CD1c-positive myeloid dendritic cell (primary cell): ENCODE measurements around the gene ZNF516.
A peak's percentile ranks its signal among the peaks of the same experiment; 100 is the strongest.

ENCODE experiments used
- DNase-seq: peaks from one replicate; pipeline ENCODE4 v3.0.0-alpha.2; 2016; ENCODE audit errors: extremely low spot score

The ZNF516 gene

GRCh38 chr18:76468345-76469304, 26.4 kb downstream of the ZNF516 start:
- peak; percentile 53 for DNase-seq

DNA sequence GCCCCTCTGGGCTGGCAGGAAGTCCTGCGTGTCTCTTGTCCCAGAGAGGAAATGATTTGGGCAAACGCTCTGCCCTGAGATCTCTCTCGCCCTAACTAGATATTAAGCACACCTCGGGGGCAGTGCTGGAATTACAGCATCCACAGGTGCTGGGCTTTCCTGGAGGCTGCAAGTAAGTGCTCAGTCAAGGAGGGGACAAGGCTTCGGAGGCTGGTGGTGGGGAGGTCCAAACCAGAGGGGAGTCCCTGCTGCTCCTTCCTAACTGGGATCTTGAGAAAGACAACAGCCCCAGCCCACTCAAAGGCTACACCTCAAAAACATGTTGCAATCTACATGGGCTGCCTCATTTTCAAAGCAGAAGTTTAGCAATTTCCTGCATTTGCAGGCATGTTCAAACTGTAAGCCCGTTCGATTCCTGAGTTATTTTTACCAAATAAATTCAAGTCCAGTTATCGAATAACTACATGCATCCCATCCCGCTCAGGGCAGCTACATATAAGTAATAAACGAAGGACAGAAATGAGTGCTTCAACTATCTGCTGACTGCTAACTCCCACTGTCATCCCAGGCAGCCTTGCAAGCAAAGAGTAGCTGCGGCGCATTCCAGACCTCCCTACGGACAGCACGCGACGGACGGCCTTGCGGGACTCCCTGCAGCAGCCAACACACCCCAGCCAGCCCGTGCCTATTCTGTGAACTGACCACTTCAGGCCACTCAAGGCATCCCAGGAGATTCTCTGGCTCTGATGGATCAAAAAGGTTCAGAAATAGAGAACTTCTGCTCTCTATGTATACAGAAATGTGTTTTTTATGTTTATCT, 27.5 kb downstream of the ZNF516 start:
- DNase-seq: peak; percentile 79

DNA sequence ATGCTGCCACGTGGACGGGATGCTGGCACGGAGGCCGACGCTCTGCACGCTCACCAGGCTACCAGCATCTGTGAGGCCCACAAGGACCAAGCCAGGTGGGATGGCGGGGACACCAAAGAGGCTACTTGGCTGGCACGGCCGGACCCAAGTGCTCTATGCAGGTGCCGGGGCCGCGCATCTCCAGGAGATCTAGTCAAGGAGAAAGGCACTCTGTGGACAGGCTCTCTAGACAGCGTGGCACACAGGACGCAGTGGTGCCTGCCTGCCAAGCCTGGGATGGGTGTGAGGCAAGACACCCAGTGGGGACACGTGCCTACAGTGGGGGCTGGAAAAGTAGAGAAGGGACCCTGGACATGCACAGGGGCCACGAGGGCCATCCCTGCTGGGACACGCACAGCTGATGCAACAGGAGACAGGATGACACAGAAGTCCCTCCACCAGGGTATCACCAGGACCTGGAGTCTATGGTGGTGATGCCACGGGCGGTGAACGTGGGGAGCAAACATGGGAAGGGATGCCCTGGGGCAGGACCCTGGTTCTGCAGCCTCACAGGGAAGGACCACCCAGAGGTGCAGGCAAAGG, 28.5 kb downstream of the ZNF516 start:
- no peak for DNase-seq

- no peak for DNase-seq
Measured at GRCh38 chr18:76465630-76466409, 29.2 kb downstream of the ZNF516 start.

GRCh38 chr18:76464281-76465259, 30.5 kb downstream of the ZNF516 start:
- no peak for DNase-seq

DNA sequence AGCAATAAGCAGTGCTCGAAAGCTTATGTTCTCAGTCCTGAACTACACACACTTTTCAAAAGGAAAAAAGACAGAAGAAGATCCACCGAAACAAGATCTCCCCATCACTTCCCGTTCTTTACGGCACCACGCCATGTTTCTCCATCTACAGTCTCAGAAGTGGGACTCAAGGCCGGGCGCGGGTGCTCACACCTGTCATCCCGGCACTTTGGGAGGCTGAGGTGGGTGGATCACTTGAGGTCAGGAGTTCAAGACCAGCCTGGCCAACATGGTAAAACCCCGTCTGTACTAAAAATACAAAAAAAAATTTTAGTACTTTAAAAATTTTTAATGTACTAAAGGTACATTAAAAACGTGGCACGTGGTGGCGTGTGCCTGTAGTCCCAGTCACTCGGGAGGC, 31.2 kb downstream of the ZNF516 start:
- DNase-seq: no peak

GRCh38 chr18:76463358-76463757, 31.7 kb downstream of the ZNF516 start:
- DNase-seq: no peak

GRCh38 chr18:76462326-76462694, 32.7 kb downstream of the ZNF516 start:
- DNase-seq: no peak

DNA sequence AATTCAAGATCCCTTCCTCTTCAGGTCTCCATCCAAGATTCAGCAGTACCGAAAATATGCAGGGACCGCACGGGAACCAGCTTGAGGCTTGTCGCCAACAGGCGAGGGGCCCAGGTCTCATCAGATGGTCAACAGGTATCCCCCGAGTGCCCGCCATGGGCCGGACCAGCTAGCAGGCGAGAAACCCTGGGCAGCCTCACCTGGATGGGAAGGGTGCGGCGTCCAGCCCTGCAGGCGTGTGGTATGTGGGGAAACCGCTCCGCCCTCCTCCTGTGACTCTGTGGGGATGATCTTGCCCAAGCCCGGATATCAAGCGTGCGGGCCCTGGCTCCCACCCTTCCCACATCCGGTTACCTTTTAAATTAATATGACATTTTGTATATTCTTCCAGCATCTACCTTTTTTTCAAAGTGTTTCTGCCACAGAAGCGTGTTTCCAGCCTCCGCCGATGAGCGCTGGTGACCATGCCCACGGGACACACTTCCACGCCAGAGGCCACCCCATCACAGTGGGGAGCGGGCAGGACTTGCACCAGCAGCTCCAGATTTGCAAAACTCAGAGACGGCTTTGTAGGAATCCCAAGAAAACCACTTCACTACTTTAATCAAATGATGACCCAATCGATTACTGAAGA, 33.2 kb downstream of the ZNF516 start:
- DNase-seq: no peak

- no peak for DNase-seq
Measured at GRCh38 chr18:76461148-76461547, 33.9 kb downstream of the ZNF516 start.

DNA sequence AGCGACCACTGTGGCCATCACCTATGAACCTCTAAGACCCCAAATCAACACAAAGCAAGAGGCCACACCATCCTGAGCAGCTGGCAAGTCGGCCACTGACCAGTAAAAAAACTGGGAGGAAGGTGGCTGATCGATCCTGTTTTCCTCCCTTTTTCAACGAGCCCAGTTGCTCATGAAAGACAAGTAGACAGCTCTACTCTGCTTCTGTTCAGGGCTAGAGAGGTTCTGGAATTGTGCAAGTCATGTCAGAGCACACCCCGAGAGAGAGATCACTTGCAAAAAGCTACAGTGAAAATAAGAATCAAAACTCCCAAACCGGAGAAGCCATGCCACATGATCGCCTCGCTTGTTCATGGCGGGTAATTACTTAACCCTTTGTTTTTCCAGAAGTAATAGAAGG, 34.6 kb downstream of the ZNF516 start:
- DNase-seq: no peak

DNA sequence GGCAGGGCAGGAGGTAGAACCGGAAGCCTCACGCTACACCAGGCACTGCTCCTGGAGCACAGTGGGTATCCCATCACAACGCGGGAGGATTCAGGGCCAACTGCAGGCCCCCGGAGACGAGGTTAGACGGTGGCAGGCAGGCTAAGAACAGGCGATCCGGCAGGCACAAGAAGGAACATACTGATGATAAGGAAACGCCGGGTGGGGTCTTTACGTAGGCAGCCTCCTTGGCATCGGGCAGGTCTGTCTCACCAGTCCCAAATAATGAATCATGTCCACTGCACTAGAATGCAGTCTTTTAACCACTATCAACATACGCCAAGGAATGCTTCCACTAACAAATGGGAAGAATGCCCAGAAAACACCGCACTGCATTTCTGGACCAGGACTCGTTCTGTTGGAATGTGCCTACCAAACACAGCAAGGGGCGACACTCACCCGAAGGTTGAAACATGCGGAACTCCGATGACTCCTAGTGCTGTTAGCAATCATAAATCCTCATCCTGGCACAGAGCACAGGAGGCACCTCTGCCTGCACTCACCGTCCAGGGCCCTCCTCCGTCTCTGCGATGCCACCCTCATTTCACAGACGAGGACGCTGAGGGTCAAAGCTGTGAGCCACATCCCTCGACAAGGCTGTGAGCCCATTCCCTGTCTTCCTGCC, 35.2 kb downstream of the ZNF516 start:
- no peak for DNase-seq

DNA sequence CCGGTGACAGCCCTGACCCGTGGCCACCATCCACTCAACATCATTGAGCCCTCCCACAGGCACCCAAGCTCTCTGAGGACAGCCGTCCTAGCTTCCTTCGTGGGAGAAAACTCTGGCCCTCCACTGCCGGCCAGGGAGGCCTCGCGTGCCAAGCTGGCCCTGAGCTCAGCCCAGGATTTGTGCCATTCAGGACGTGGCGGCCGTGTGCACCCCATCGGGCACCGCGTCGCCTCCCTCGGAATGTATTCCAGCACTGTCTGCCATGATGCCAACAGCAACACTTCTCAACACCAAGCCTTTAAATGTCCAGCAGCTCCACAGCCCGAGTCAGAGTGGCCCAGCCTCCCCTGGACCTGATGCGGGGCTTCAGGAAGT, 35.7 kb downstream of the ZNF516 start:
- no peak for DNase-seq

GRCh38 chr18:76458522-76459311, 36.3 kb downstream of the ZNF516 start:
- DNase-seq: no peak

DNA sequence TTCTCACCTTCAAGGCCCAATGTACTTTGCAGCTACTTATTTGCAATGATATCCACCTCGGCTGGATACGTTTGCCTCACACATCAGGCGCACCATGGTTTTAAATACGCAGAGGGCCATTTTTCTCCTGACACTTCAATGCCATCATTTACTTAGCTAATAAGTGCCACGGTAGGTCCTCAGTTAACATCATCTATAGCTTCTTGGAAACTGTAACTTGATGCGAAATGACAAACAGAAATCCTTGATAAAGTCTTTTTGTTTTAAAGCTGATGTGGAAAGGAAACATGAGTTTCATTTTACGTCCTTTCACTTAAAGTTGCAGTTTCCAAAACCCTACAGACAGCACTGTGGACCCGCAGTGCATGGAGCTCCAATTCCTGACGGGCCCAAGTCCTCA, 37.1 kb downstream of the ZNF516 start:
- DNase-seq: no peak

- DNase-seq: no peak
Measured at GRCh38 chr18:76457475-76457874, 37.6 kb downstream of the ZNF516 start.

- DNase-seq: no peak
Measured at GRCh38 chr18:76456823-76457222, 38.2 kb downstream of the ZNF516 start.

DNA sequence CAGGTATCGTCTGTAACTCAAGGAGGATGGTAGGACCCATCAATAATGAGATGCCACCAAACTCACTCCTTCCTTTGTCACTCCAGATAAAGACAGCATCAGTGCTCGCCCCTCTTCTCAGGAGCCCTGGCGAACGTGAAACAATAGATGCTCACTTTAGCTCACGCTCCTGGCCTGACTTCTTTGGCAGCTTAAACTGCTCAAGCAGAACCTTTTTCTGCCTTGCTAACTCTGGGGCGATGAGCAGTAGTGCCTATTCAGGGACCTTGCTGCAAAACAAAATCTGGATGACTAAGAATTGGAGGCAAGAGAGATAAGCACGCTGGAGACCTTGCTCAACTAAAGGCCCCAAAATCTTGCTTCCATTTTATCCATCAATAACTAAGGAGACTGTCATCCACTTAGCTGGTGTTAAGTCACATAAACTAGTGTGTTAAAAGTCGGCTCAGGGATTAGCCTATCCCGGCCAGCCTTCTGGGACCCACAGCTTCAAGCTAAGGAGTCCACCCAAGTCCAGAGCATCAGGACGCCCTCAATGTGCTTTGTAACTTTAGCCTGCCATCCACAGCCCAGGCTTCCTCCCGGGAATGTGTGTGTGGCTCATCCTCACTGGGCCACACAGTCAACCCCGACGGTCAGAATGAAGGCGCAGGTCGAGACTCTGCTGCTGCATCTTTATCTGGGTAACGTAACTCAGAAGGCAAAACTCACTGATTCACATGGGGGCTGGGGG, 38.9 kb downstream of the ZNF516 start:
- no peak for DNase-seq
